ENCODE results near the gene PRTFDC1. TPM values are rescaled to one million over a fixed set of nuclear protein-coding genes. Genes with fewer than 3 reads are reported as not detected.

PRTFDC1 gene
- total and polyA plus RNA-seq, 2 donors (not counting 3 experiments of a cell fraction or from before 2014, with no cell fraction given) = 22.0 to 27.0 TPM

GRCh38 chr10:24995072-24995471 lies 42.7 kb upstream of the PRTFDC1 start:
- POLR2A ChIA-PET = no interaction called here
- no peak for TF ChIP-seq EZH2 (IDR thresholded peaks at IDR 0.05; ENCODE audit: borderline replicate concordance, low read depth, low read length, severe bottlenecking)
- no peak for TF ChIP-seq POLR2AphosphoS5 (IDR thresholded peaks at IDR 0.05; ENCODE audit: insufficient read depth, low read depth, low read length)
- TF ChIP-seq POLR2A (IDR thresholded peaks at IDR 0.05; ENCODE audit: low read depth, low read length) = no peak
- no peak for TF ChIP-seq FOS (IDR thresholded peaks at IDR 0.05; ENCODE audit: borderline replicate concordance, insufficient read depth, low read length)
- TF ChIP-seq, protein P1, sequence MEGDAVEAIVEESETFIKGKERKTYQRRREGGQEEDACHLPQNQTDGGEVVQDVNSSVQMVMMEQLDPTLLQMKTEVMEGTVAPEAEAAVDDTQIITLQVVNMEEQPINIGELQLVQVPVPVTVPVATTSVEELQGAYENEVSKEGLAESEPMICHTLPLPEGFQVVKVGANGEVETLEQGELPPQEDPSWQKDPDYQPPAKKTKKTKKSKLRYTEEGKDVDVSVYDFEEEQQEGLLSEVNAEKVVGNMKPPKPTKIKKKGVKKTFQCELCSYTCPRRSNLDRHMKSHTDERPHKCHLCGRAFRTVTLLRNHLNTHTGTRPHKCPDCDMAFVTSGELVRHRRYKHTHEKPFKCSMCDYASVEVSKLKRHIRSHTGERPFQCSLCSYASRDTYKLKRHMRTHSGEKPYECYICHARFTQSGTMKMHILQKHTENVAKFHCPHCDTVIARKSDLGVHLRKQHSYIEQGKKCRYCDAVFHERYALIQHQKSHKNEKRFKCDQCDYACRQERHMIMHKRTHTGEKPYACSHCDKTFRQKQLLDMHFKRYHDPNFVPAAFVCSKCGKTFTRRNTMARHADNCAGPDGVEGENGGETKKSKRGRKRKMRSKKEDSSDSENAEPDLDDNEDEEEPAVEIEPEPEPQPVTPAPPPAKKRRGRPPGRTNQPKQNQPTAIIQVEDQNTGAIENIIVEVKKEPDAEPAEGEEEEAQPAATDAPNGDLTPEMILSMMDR (IDR thresholded peaks at IDR 0.05; ENCODE audit: extremely low read depth in 1 of 2, insufficient read depth in 1 of 2, low read depth in 1 of 2, low read length in 2 of 2) = no peak
- TF ChIP-seq MAX (IDR thresholded peaks at IDR 0.05; ENCODE audit: insufficient read depth, insufficient read length) = no peak
- no peak for TF ChIP-seq GATA2 (IDR thresholded peaks at IDR 0.05; ENCODE audit: insufficient read depth, insufficient read length, low read depth, low read length)
- TF ChIP-seq MYC (IDR thresholded peaks at IDR 0.05; ENCODE audit: low read depth, low read length) = no peak
- no peak for TF ChIP-seq JUN (IDR thresholded peaks at IDR 0.05; ENCODE audit: borderline replicate concordance, insufficient read depth, insufficient read length, low read depth)
- H3K9me1 ChIP-seq (replicated peaks; ENCODE audit: control insufficient read depth, extremely low read depth, insufficient read depth, low read length) = no peaks in the 10 kb centered on the region

More at GRCh38 chr10:24995072-24995471, 42.7 kb upstream of the PRTFDC1 start:
- Histone ChIP-seq H3K79me2 (ENCODE audit: control insufficient read depth, insufficient read depth, low read length) (no peaks in the 10 kb centered on the region), H3K4me2 (ENCODE audit: insufficient read depth, low read length) (no peak overlapping the region), H4K20me1 (replicated peaks; ENCODE audit: control insufficient read depth, extremely low read depth, insufficient read depth, low read length) (no peaks in the 10 kb centered on the region), H3K27me3 (ENCODE audit: control insufficient read depth in 2 of 2, insufficient read depth in 2 of 2, low read length in 2 of 2) (no peaks in the 10 kb centered on the region), H3K9me3 (replicated peaks; ENCODE audit: control insufficient read depth, insufficient read depth, low read length) (no peaks in the 10 kb centered on the region), H3K9ac (replicated peaks; ENCODE audit: extremely low read depth, insufficient read depth, low read length) (no peak overlapping the region), H3K4me1 (ENCODE audit: control insufficient read depth, extremely low read depth, insufficient read depth, low read length) (no peaks in the 10 kb centered on the region), H2AFZ (ENCODE audit: low read depth, low read length) (no peak overlapping the region), H3K36me3 (ENCODE audit: control insufficient read depth in 2 of 2, extremely low read depth in 1 of 2, insufficient read depth in 2 of 2, low read length in 2 of 2) (no peaks in the 10 kb centered on the region), H3K4me3 (replicated peaks in 1 of 3; ENCODE audit: insufficient read depth in 1 of 3, low read depth in 1 of 3, low read length in 3 of 3) (no peak overlapping the region), H3K27ac (ENCODE audit: insufficient read depth, low read depth, low read length) (no peak overlapping the region)
- CTCF ChIA-PET = interaction anchor here (1.3 kb wide), 1 partner anchor 377 kb away, joined by 3 read pairs; no protein-coding TSS in a partner anchor
- intact Hi-C loops (cut with micrococcal nuclease) = no loop called here
- no peak for DNase-seq (ENCODE audit: low read depth, low spot score)
- dilution Hi-C loops (cut with MboI; ENCODE audit: extremely low pct_ligation_motif_present, low sequenced_read_pairs) = no loop called here
- FAIRE-seq = no peak
- no TSS peak for BruUV-seq (replicated peaks)

All from endothelial cell of umbilical vein (primary cell).